H1 (cell line): ENCODE data around the gene PPP1R1C. TPM values are rescaled to one million over a fixed set of nuclear protein-coding genes. Genes with fewer than 3 reads are reported as not detected.

Source experiments
- CTCF ChIA-PET: fragments of 300-600 bp; sonication (Branson Sonifier 250); formaldehyde crosslinking; loops from one replicate; lab custom pipeline; 2021; ENCODE audit not compliant: partially characterized antibody; lab: Charles Lee
- POLR2A ChIA-PET: fragments of 300-600 bp; sonication (Branson Sonifier 250); formaldehyde crosslinking; loops from one replicate; lab custom pipeline; 2021; ENCODE audit warnings: inconsistent platforms; ENCODE audit not compliant: partially characterized antibody; lab: Charles Lee
- DNase-seq, 2 experiments: peaks; one replicate each; pipeline versions ENCODE4 v3.0.0 to v3.0.0-alpha.2; 2010 to 2022; ENCODE audit warnings: low spot score in 2 of 2, low read depth in 1 of 2, mixed read lengths in 1 of 2
- FAIRE-seq: peaks from 2 replicates; lab custom pipeline; 2011; peaks lifted over from hg19 to GRCh38; lab: Jason Lieb, UNC
- H2AFZ ChIP-seq: 2 replicates; pipeline ENCODE4 v1.8.1; 2012; ENCODE audit warnings: low read length, inconsistent platforms
- H2AK5ac ChIP-seq: 2 replicates; pipeline ENCODE4 v1.6.1; 2013; ENCODE audit warnings: low read depth, low read length
- H2BK120ac ChIP-seq: replicated peaks from 2 replicates; pipeline ENCODE3; 2013; ENCODE audit warnings: low read depth, low read length, inconsistent platforms
- H2BK12ac ChIP-seq: 2 replicates; pipeline ENCODE4 v1.6.1; 2013; ENCODE audit warnings: low read depth, low read length
- H2BK15ac ChIP-seq: 2 replicates; pipeline ENCODE4 v1.6.1; 2013; ENCODE audit warnings: low read length
- H2BK20ac ChIP-seq: 2 replicates; pipeline ENCODE4 v1.6.1; 2013; ENCODE audit warnings: low read length
- H2BK5ac ChIP-seq: 2 replicates; pipeline ENCODE4 v1.6.1; 2013; ENCODE audit warnings: low read depth, low read length
- H3K14ac ChIP-seq: 2 replicates; pipeline ENCODE4 v1.6.1; 2013; ENCODE audit warnings: inconsistent platforms; ENCODE audit not compliant: insufficient read length
- H3K18ac ChIP-seq: 2 replicates; pipeline ENCODE4 v1.6.1; 2013; ENCODE audit warnings: low read length; ENCODE audit errors: extremely low read depth
- H3K23ac ChIP-seq: 2 replicates; pipeline ENCODE4 v1.6.1; 2013; ENCODE audit warnings: inconsistent platforms; ENCODE audit not compliant: insufficient read length
- H3K23me2 ChIP-seq: 2 replicates; pipeline ENCODE4 v1.6.1; 2013; ENCODE audit warnings: low read depth, low read length
- H3K27ac ChIP-seq: 2 replicates; pipeline ENCODE4 v1.6.1; 2011; ENCODE audit warnings: low read depth, low read length, inconsistent platforms
- H3K27me3 ChIP-seq, 4 experiments: replicated peaks in 1 of 4; 1 replicate in 1 of 4; 2 replicates in 3 of 4; pipeline versions ENCODE4 v1.6.1 to v1.8.1; 2011 to 2013; ENCODE audit warnings: low read length in 3 of 4, mild to moderate bottlenecking in 3 of 4, inconsistent platforms in 2 of 4, mixed read lengths in 2 of 4, moderate library complexity in 1 of 4; ENCODE audit not compliant: control insufficient read depth in 3 of 4, insufficient read depth in 3 of 4; ENCODE audit errors: extremely low read depth in 1 of 4
- H3K36me3 ChIP-seq, 4 experiments: 2 replicates each; pipeline versions ENCODE4 v1.6.1 to v1.8.1; 2011 to 2013; ENCODE audit warnings: mild to moderate bottlenecking in 4 of 4, low read length in 3 of 4, moderate library complexity in 2 of 4, control low read depth in 1 of 4, inconsistent platforms in 1 of 4; ENCODE audit not compliant: insufficient read depth in 4 of 4, control insufficient read depth in 2 of 4
- H3K4ac ChIP-seq: replicated peaks from 2 replicates; pipeline ENCODE3; 2013; ENCODE audit warnings: low read length, low read depth, mixed read lengths, inconsistent platforms; ENCODE audit not compliant: insufficient read length
- H3K4me1 ChIP-seq, 4 experiments: replicated peaks in 1 of 4; 1 replicate in 1 of 4; 2 replicates in 3 of 4; pipeline versions ENCODE4 v1.6.1 to v1.8.1; 2011 to 2013; ENCODE audit warnings: low read length in 3 of 4, inconsistent platforms in 2 of 4, mixed read lengths in 1 of 4; ENCODE audit not compliant: insufficient read depth in 4 of 4, control insufficient read depth in 3 of 4
- H3K4me2 ChIP-seq, 2 experiments: 2 replicates each; pipeline versions ENCODE4 v1.6.1 to v1.8.1; 2011 to 2013; ENCODE audit warnings: low read depth in 2 of 2, low read length in 2 of 2, control low read depth in 1 of 2, inconsistent platforms in 1 of 2, mild to moderate bottlenecking in 1 of 2; ENCODE audit not compliant: insufficient read depth in 1 of 2
- H3K4me3 ChIP-seq, 4 experiments: fragments of 200-600, 300-600 bp in 1 of 4; sonication (generic), shearing (Covaris generic), sonication (Bioruptor Twin) in 1 of 4; 2 replicates each; pipeline versions ENCODE4 v1.5.1 to v1.8.1; 2011 to 2016; ENCODE audit warnings: low read length in 4 of 4, low read depth in 3 of 4, control low read depth in 2 of 4, inconsistent platforms in 2 of 4, mild to moderate bottlenecking in 2 of 4, mixed read lengths in 1 of 4, moderate library complexity in 1 of 4; ENCODE audit not compliant: insufficient read depth in 2 of 4; ENCODE audit errors: extremely low read depth in 1 of 4
- H3K56ac ChIP-seq: replicated peaks from 2 replicates; pipeline ENCODE3; 2013; ENCODE audit warnings: low read depth, mild to moderate bottlenecking, mixed read lengths, low read length, inconsistent platforms; ENCODE audit not compliant: insufficient read length
- H3K79me1 ChIP-seq: 2 replicates; pipeline ENCODE4 v1.6.1; 2013; ENCODE audit warnings: low read depth, low read length, control low read depth
- H3K79me2 ChIP-seq, 2 experiments: 2 replicates each; pipeline versions ENCODE4 v1.6.1 to v1.8.1; 2012 to 2013; ENCODE audit warnings: low read length in 2 of 2, mild to moderate bottlenecking in 2 of 2, inconsistent platforms in 1 of 2; ENCODE audit not compliant: insufficient read depth in 2 of 2, control insufficient read depth in 1 of 2
- H3K9ac ChIP-seq, 4 experiments: replicated peaks in 1 of 4; 1 replicate in 1 of 4; 2 replicates in 3 of 4; pipeline versions ENCODE4 v1.6.1 to v1.8.1; 2011 to 2013; ENCODE audit warnings: low read depth in 3 of 4, low read length in 3 of 4, control low read depth in 2 of 4, mild to moderate bottlenecking in 2 of 4, moderate library complexity in 2 of 4, inconsistent platforms in 1 of 4; ENCODE audit errors: extremely low read depth in 1 of 4
- H3K9me3 ChIP-seq, 2 experiments: 2 replicates each; pipeline versions ENCODE4 v1.6.1 to v1.8.1; 2012 to 2013; ENCODE audit warnings: mild to moderate bottlenecking in 2 of 2, moderate library complexity in 2 of 2, control low read depth in 1 of 2, inconsistent platforms in 1 of 2, low read depth in 1 of 2, low read length in 1 of 2, mixed read lengths in 1 of 2; ENCODE audit not compliant: insufficient read depth in 2 of 2
- H4K20me1 ChIP-seq, 2 experiments: replicated peaks in 1 of 2; 2 replicates each; pipeline versions ENCODE3 to v1.8.1; 2011 to 2013; ENCODE audit warnings: inconsistent platforms in 2 of 2, low read length in 2 of 2, mild to moderate bottlenecking in 1 of 2; ENCODE audit not compliant: insufficient read depth in 2 of 2, control insufficient read depth in 1 of 2
- H4K5ac ChIP-seq: 2 replicates; pipeline ENCODE4 v1.6.1; 2013; ENCODE audit warnings: low read length, low read depth, mixed read lengths, inconsistent platforms; ENCODE audit not compliant: insufficient read length
- H4K8ac ChIP-seq: 2 replicates; pipeline ENCODE4 v1.8.0; 2013; ENCODE audit warnings: mild to moderate bottlenecking, moderate library complexity, low read length, inconsistent platforms; ENCODE audit not compliant: insufficient read depth; ENCODE audit errors: extremely low read depth
- H4K91ac ChIP-seq: replicated peaks from 2 replicates; pipeline ENCODE3; 2013; ENCODE audit warnings: low read length, mixed read lengths, inconsistent platforms; ENCODE audit not compliant: insufficient read length
- ATF2 ChIP-seq: IDR thresholded peaks from 2 replicates; pipeline ENCODE4 v1.6.1; 2012; ENCODE audit warnings: low read length, inconsistent platforms
- CTBP2 ChIP-seq: IDR thresholded peaks from 2 replicates; pipeline ENCODE4 v1.7.0; 2011; ENCODE audit warnings: borderline replicate concordance, mild to moderate bottlenecking, moderate library complexity, mixed read lengths, low read length; ENCODE audit not compliant: insufficient read depth, insufficient read length
- EGR1 ChIP-seq: IDR thresholded peaks from 2 replicates; pipeline ENCODE4 v1.6.1; 2011; ENCODE audit warnings: low read depth, low read length, borderline replicate concordance
- MAFK ChIP-seq: IDR thresholded peaks from 2 replicates; pipeline ENCODE4 v1.6.1; 2012; ENCODE audit warnings: low read depth, mild to moderate bottlenecking, improper control_type of control experiment, low read length
- polyA plus RNA-seq, 7 experiments: library from polyadenylated mRNA; depleted of rRNA in 3 of 7; stranded (reverse) in 5 of 7; unstranded in 2 of 7; fragments of >200 nt in 5 of 7; fragments of 200-250 nt in 2 of 7; gene quantifications; 1 replicate in 5 of 7; 2 replicates in 1 of 7; 4 replicates in 1 of 7; pipeline versions ENCODE4 v1.2.1 to v1.2.3, GENCODE V29; 2011 to 2013; ENCODE audit warnings: missing spikeins in 2 of 7, mixed read lengths in 2 of 7
- total RNA-seq: library from RNA; stranded (reverse); fragmentation: NEBNext Ultra II Directional; extraction: Animal tissue kit (Norgen Biotek cat#: 25700); gene quantifications from 2 replicates; pipeline ENCODE4 v1.2.1, GENCODE V29; 2021

The PPP1R1C gene
- total and polyA plus RNA-seq, 2 of the 8 experiments (the other 6 are each of a cell fraction or from before 2014, with no cell fraction given): 1.3 to 5.3 TPM

GRCh38 chr2:182069416-182069815, 83.8 kb downstream of the PPP1R1C start:
- Histone ChIP-seq H3K79me1 (no peaks in the 10 kb centered on the region), H3K27ac (no peak overlapping the region), H3K14ac (no peak overlapping the region), H3K4me2 (no peak overlapping the region), H3K23ac (no peak overlapping the region), H2BK15ac (no peak overlapping the region), H3K79me2 (no peaks in the 10 kb centered on the region), H3K9me3 (no peaks in the 10 kb centered on the region), H2BK20ac (no peak overlapping the region), H3K27me3 (no peaks in the 10 kb centered on the region), H2BK12ac (no peak overlapping the region), H3K4ac (no peak overlapping the region), H4K91ac (no peak overlapping the region), H3K18ac (no peak overlapping the region), H2AFZ (no peak overlapping the region), H3K36me3 (no peaks in the 10 kb centered on the region), H3K23me2 (no peaks in the 10 kb centered on the region), H3K4me1 (peaks cover 0 to 6% (median 2%) of the 10 kb centered on the region in 4 experiments; a peak in 2 of 7 replicates)
- CTCF ChIA-PET: no interaction called here
- no peak for DNase-seq
- no peak for FAIRE-seq
- TF ChIP-seq ATF2: no peak
- TF ChIP-seq MAFK: no peak
- no peak for TF ChIP-seq CTBP2
- no peak for TF ChIP-seq EGR1
- TF ChIP-seq, all 59 proteins: peak for 0
- Histone ChIP-seq H2BK5ac (no peak overlapping the region), H3K56ac (no peak overlapping the region), H3K9ac (no peak overlapping the region), H4K8ac (no peak overlapping the region), H4K5ac (no peak overlapping the region), H2BK120ac (no peak overlapping the region), H3K4me3 (no peak overlapping the region), H2AK5ac (no peak overlapping the region), H4K20me1 (no peaks in the 10 kb centered on the region)
- POLR2A ChIA-PET: no interaction called here
